CD14-positive monocyte (primary cell): ENCODE measurements around the gene CXCR3. TPM values are rescaled to one million over a fixed set of nuclear protein-coding genes. Genes with fewer than 3 reads are reported as not detected.
"Not testable (repeated sequence)": the region's sequence is repeated elsewhere in the genome, so short reads cannot be mapped to it uniquely, and the experiment has no call there.

Experiments
- DNase-seq, 3 donors: peaks; one replicate each; pipeline ENCODE4 v3.0.0-alpha.2; 2011 to 2022
- H2AFZ ChIP-seq: 2 replicates; pipeline ENCODE4 v1.6.0; 2012; ENCODE audit warnings: mild to moderate bottlenecking, low read depth, low read length, inconsistent platforms; ENCODE audit not compliant: insufficient read depth, poor library complexity, severe bottlenecking
- H3K27ac ChIP-seq, 2 donors: 1 replicate in 1 of 2; 2 replicates in 1 of 2; pipeline ENCODE4 v1.5.1; 2012 to 2013; ENCODE audit warnings: low read length in 2 of 2, control low read depth in 1 of 2, inconsistent platforms in 1 of 2, low read depth in 1 of 2, mild to moderate bottlenecking in 1 of 2
- H3K27me3 ChIP-seq, 2 donors: one replicate each; pipeline versions ENCODE4 v1.6.0 to v1.6.1; 2011 to 2013; ENCODE audit warnings: low read length in 2 of 2; ENCODE audit not compliant: control insufficient read depth in 2 of 2, insufficient read depth in 2 of 2
- H3K36me3 ChIP-seq, 2 donors: replicated peaks in 1 of 2; 1 replicate in 1 of 2; 2 replicates in 1 of 2; pipeline versions ENCODE4 v1.5.1 to v1.6.1; 2012 to 2013; ENCODE audit warnings: low read length in 2 of 2, control low read depth in 1 of 2, inconsistent platforms in 1 of 2, mild to moderate bottlenecking in 1 of 2; ENCODE audit not compliant: insufficient read depth in 2 of 2, control insufficient read depth in 1 of 2
- H3K4me1 ChIP-seq, 2 donors: 1 replicate in 1 of 2; 2 replicates in 1 of 2; pipeline versions ENCODE4 v1.5.1 to v1.6.1; 2012 to 2013; ENCODE audit warnings: low read length in 2 of 2, control low read depth in 1 of 2, inconsistent platforms in 1 of 2, mild to moderate bottlenecking in 1 of 2, moderate library complexity in 1 of 2; ENCODE audit not compliant: insufficient read depth in 2 of 2, control insufficient read depth in 1 of 2
- H3K4me2 ChIP-seq: replicated peaks from 2 replicates; pipeline ENCODE3; 2012; ENCODE audit warnings: low read length, moderate library complexity, mild to moderate bottlenecking; ENCODE audit not compliant: poor library complexity, severe bottlenecking; ENCODE audit errors: extremely low read depth
- H3K4me3 ChIP-seq, 3 experiments: fragments of 200-600 bp in 1 of 3; sonication (generic) in 1 of 3; replicated peaks in 1 of 3; 1 replicate in 2 of 3; 2 replicates in 1 of 3; pipeline ENCODE4 v1.5.1; 2011 to 2013; ENCODE audit warnings: low read length in 3 of 3, mild to moderate bottlenecking in 3 of 3, control low read depth in 2 of 3, low read depth in 2 of 3, inconsistent platforms in 1 of 3, moderate library complexity in 1 of 3
- H3K79me2 ChIP-seq: 2 replicates; pipeline ENCODE4 v1.6.0; 2012; ENCODE audit warnings: mild to moderate bottlenecking, control low read depth, inconsistent platforms, low read length, moderate library complexity; ENCODE audit not compliant: insufficient read depth
- H3K9ac ChIP-seq: 2 replicates; pipeline ENCODE4 v1.6.0; 2017; ENCODE audit warnings: low read length, mild to moderate bottlenecking; ENCODE audit not compliant: insufficient read depth, poor library complexity, severe bottlenecking
- H3K9me3 ChIP-seq, 2 donors: replicated peaks in 1 of 2; 1 replicate in 1 of 2; 2 replicates in 1 of 2; pipeline versions ENCODE4 v1.5.1 to v1.6.1; 2012 to 2013; ENCODE audit warnings: low read length in 2 of 2, control low read depth in 1 of 2; ENCODE audit not compliant: control insufficient read depth in 1 of 2, insufficient read depth in 1 of 2
- H4K20me1 ChIP-seq: 2 replicates; pipeline ENCODE4 v1.6.0; 2012; ENCODE audit warnings: mild to moderate bottlenecking, low read length, control low read depth, moderate library complexity; ENCODE audit not compliant: insufficient read depth
- H3K27ac Mint-ChIP-seq, 7 donors: one replicate each; pipeline ENCODE4 v1.8.0; 2020; ENCODE audit warnings: mild to moderate bottlenecking in 7 of 7, mixed read lengths in 7 of 7, moderate library complexity in 6 of 7, inconsistent platforms in 2 of 7
- H3K27me3 Mint-ChIP-seq, 3 donors: one replicate each; pipeline ENCODE4 v1.8.0; 2021 to 2022; ENCODE audit warnings: low read depth in 3 of 3, mild to moderate bottlenecking in 3 of 3, mixed read lengths in 3 of 3, moderate library complexity in 3 of 3, inconsistent platforms in 1 of 3
- H3K36me3 Mint-ChIP-seq, 2 donors: one replicate each; pipeline ENCODE4 v1.8.0; 2020; ENCODE audit warnings: mixed read lengths in 2 of 2, inconsistent platforms in 1 of 2, mild to moderate bottlenecking in 1 of 2
- H3K4me1 Mint-ChIP-seq: one replicate; pipeline ENCODE4 v1.8.0; 2020; ENCODE audit warnings: mild to moderate bottlenecking, mixed read lengths
- H3K4me3 Mint-ChIP-seq, 2 donors: one replicate each; pipeline ENCODE4 v1.8.0; 2020; ENCODE audit warnings: mild to moderate bottlenecking in 2 of 2, mixed read lengths in 2 of 2, moderate library complexity in 1 of 2
- H3K9me3 Mint-ChIP-seq, 7 donors: one replicate each; pipeline ENCODE4 v1.8.0; 2020 to 2022; ENCODE audit warnings: mixed read lengths in 7 of 7, mild to moderate bottlenecking in 6 of 7, moderate library complexity in 6 of 7, inconsistent platforms in 2 of 7
- CTCF ChIP-seq: fragments of 200-600 bp; IDR thresholded peaks from one replicate; pipeline ENCODE4 v1.8.0; 2022; ENCODE audit warnings: antibody characterized with exemption, mild to moderate bottlenecking
- WGBS: methylation state at CpG from one replicate; pipeline ENCODE4 v1.1.5; 2013; ENCODE audit warnings: missing lambda C conversion rate; ENCODE audit not compliant: insufficient coverage; 5-methylcytosine and 5-hydroxymethylcytosine counted together
- intact Hi-C, 2 donors: fragments of 100-400 bp; cut with micrococcal nuclease; formaldehyde crosslinking; loops; one replicate each; pipeline versions ENCODE4 v1.15.0 to v1.15.1; 2023
- polyA plus RNA-seq, 3 donors: library from polyadenylated mRNA; depleted of rRNA in 1 of 3; unstranded in 2 of 3; stranded (reverse) in 1 of 3; fragments of 300-500 nt in 2 of 3; fragments of >200 nt in 1 of 3; fragmentation: Illumina TruSeq in 2 of 3; gene quantifications; 1 replicate in 2 of 3; 2 replicates in 1 of 3; pipeline ENCODE4 v1.2.3, GENCODE V29; 2012 to 2021

Gene CXCR3
- polyA plus RNA-seq, 3 donors = 0.04 to 0.14 (median 0.10) TPM

DNA sequence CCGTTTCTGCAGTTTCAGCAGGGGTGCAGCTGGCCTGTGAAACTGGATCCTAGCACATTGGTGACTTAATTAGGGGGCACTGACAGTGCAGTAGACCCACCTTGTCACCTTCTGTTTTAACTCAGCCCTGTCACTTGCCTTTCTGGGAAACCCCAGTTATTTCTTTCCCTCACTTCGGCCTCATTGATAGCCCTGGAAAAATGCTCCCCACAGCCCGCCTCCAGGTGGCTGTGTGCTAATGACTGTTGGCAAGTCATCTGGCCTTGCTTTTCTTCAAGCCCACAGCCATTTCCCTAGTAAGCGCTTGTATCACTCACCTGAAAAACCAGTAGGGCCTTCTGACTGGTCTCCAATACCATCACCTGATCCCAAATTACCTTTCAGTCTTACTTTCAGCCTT lies 3.3 kb downstream of the CXCR3 start:
- Mint-ChIP-seq H3K4me1 (peaks cover 16% of the 10 kb centered on the region), H3K27me3 (peaks cover 0 to 3% (median 2%) of the 10 kb centered on the region in 3 donors), H3K4me3 (no peak overlapping the region), H3K9me3 (peaks cover 0 to under 1% (median 0%) of the 10 kb centered on the region in 7 donors), H3K36me3 (peaks cover 41 to 44% of the 10 kb centered on the region in 2 donors), H3K27ac (no peak overlapping the region)
- intact Hi-C loops = no loop called here
- 100% methylated on average over 1 of the region's 4 CpGs for WGBS
- Histone ChIP-seq H3K4me1 (peaks cover 12 to 14% of the 10 kb centered on the region in 2 donors), H3K4me3 (no peak overlapping the region), H3K36me3 (peaks cover 18 to 39% of the 10 kb centered on the region in 2 donors), H3K9ac (no peak overlapping the region), H3K4me2 (no peak overlapping the region), H3K27me3 (no peaks in the 10 kb centered on the region), H3K79me2 (no peaks in the 10 kb centered on the region), H4K20me1 (no peaks in the 10 kb centered on the region), H3K27ac (no peak overlapping the region), H2AFZ (no peak overlapping the region), H3K9me3 (no peaks in the 10 kb centered on the region)
- TF ChIP-seq CTCF = no peak
- DNase-seq = no peak

GRCh38 chrX:71612256-71612655 lies 6.1 kb downstream of the CXCR3 start:
- Mint-ChIP-seq H3K27ac (peak overlapping the region in 1 of 7 donors; percentile 46), H3K9me3 (no peaks in the 10 kb centered on the region), H3K4me1 (no peaks in the 10 kb centered on the region), H3K36me3 (peaks cover 68 to 69% of the 10 kb centered on the region in 2 donors), H3K4me3 (no peak overlapping the region), H3K27me3 (peaks cover 0 to 7% (median 2%) of the 10 kb centered on the region in 3 donors)
- Histone ChIP-seq H3K79me2 (no peaks in the 10 kb centered on the region), H2AFZ (no peak overlapping the region), H3K27me3 (no peaks in the 10 kb centered on the region), H3K4me3 (no peak overlapping the region), H3K9me3 (no peaks in the 10 kb centered on the region), H3K27ac (no peak overlapping the region), H4K20me1 (no peaks in the 10 kb centered on the region), H3K4me2 (no peak overlapping the region), H3K4me1 (no peaks in the 10 kb centered on the region), H3K9ac (no peak overlapping the region), H3K36me3 (peaks cover 39 to 64% of the 10 kb centered on the region in 2 donors)
- TF ChIP-seq CTCF = no peak
- DNase-seq = no peak
- WGBS = no CpG with 5 or more reads among the region's 8 CpGs
- intact Hi-C loops = no loop called here

DNA sequence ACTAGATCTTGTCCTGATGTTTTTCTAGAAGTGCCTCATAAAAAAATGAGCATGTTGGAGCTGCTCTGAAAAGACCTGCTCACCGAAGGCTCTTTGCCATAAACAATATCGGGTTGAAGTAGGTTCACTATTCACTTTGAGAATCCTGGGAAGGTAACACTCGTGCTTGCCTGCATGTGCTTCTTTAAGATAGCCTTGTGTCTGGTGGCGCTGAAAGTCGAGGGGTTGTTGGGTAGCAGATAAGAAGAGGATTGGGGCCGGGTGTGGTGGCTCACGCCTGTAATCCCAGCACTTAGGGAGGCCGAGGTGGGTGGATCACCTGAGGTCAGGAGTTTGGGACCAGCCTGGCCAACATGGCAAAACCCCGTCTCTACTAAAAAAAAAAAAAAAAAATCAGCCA lies 6.6 kb downstream of the CXCR3 start:
- H3K4me1 Mint-ChIP-seq, H3K27me3 ChIP-seq, H3K9me3 ChIP-seq, H4K20me1 ChIP-seq, H3K27ac ChIP-seq, H3K27me3 Mint-ChIP-seq, H3K27ac Mint-ChIP-seq, H3K4me3 Mint-ChIP-seq, H3K4me3 ChIP-seq, intact Hi-C loops, H3K9me3 Mint-ChIP-seq, H2AFZ ChIP-seq, H3K4me1 ChIP-seq, DNase-seq, H3K9ac ChIP-seq, H3K79me2 ChIP-seq, H3K4me2 ChIP-seq: not testable (repeated sequence)
- 97% methylated on average over 5 of the region's 9 CpGs for WGBS
- peaks cover 42 to 68% of the 10 kb centered on the region in 2 donors for H3K36me3 ChIP-seq
- H3K36me3 Mint-ChIP-seq = peaks cover 70% of the 10 kb centered on the region in 2 donors
